Hindlimb muscle (tissue), 1 donor: ENCODE measurements around the gene CLSTN3. TPM values are rescaled to one million over a fixed set of nuclear protein-coding genes. Genes with fewer than 3 reads are reported as not detected.
"Not testable (repeated sequence)": the region's sequence is repeated elsewhere in the genome, so short reads cannot be mapped to it uniquely, and the experiment has no call there.

Source experiments
- DNase-seq: peaks from one replicate; pipeline ENCODE4 v3.0.0-alpha.2; 2013
- polyA plus RNA-seq: library from polyadenylated mRNA; unstranded; fragments of 120-200 nt; gene quantifications from one replicate; pipeline ENCODE4 v1.2.1, GENCODE V29; 2013; ENCODE audit not compliant: insufficient read length

Gene CLSTN3
- polyA plus RNA-seq, 1 donor: 28.8 TPM

- DNase-seq: no peak
Observed at GRCh38 chr12:7151532-7151931, 21.4 kb downstream of the CLSTN3 start.

- DNase-seq: no peak
Observed at GRCh38 chr12:7152818-7153217, 22.6 kb downstream of the CLSTN3 start.

GRCh38 chr12:7154042-7154441, 23.9 kb downstream of the CLSTN3 start:
- no peak for DNase-seq

- DNase-seq: no peak
Observed at GRCh38 chr12:7154901-7155470, 24.8 kb downstream of the CLSTN3 start.

GRCh38 chr12:7155471-7156034, 25.4 kb downstream of the CLSTN3 start:
- no peak for DNase-seq

- DNase-seq: no peak
Observed at GRCh38 chr12:7156259-7157197, 26.4 kb downstream of the CLSTN3 start.

GRCh38 chr12:7157391-7157790, 27.2 kb downstream of the CLSTN3 start:
- no peak for DNase-seq

GRCh38 chr12:7158781-7159609, 28.8 kb downstream of the CLSTN3 start:
- no peak for DNase-seq

- no peak for DNase-seq
Observed at GRCh38 chr12:7160183-7160582, 30.0 kb downstream of the CLSTN3 start.

GRCh38 chr12:7161327-7161726, 31.2 kb downstream of the CLSTN3 start:
- no peak for DNase-seq

GRCh38 chr12:7161811-7162210, 31.6 kb downstream of the CLSTN3 start:
- no peak for DNase-seq

GRCh38 chr12:7162691-7163114, 32.5 kb downstream of the CLSTN3 start:
- no peak for DNase-seq

GRCh38 chr12:7169951-7170350, 39.8 kb downstream of the CLSTN3 start:
- no peak for DNase-seq

GRCh38 chr12:7171854-7172253, 41.7 kb downstream of the CLSTN3 start:
- no peak for DNase-seq

- DNase-seq: no peak
Observed at GRCh38 chr12:7175493-7175892, 45.3 kb downstream of the CLSTN3 start.

- no peak for DNase-seq
Observed at GRCh38 chr12:7176595-7176994, 46.4 kb downstream of the CLSTN3 start.

GRCh38 chr12:7178481-7178880, 48.3 kb downstream of the CLSTN3 start:
- DNase-seq: no peak

GRCh38 chr12:7180685-7181084, 50.5 kb downstream of the CLSTN3 start:
- DNase-seq: no peak

- DNase-seq: not testable (repeated sequence)
Observed at GRCh38 chr12:7186058-7186457, 55.9 kb downstream of the CLSTN3 start.

GRCh38 chr12:7188562-7189397, 58.6 kb downstream of the CLSTN3 start:
- DNase-seq: peak; percentile 61

GRCh38 chr12:7189398-7190267, 59.5 kb downstream of the CLSTN3 start, which contains the start of gene PEX5:
TSS of gene PEX5 (plus strand) at chr12:7189686. CDS start at chr12:7190378, 692 bp downstream.
- peak; percentile 92 for DNase-seq
